Activated CD4-positive, alpha-beta T cell treated with anti-CD3 and anti-CD28 coated beads, Interleukin-2, amount 50 U/mL, for 4 hours (primary cell): ENCODE results near the gene DCDC2.
"Not testable (repeated sequence)": the region's sequence is repeated elsewhere in the genome, so short reads cannot be mapped to it uniquely, and the experiment has no call there.

Experiments
- DNase-seq, 2 experiments: peaks; one replicate each; pipeline ENCODE4 v3.0.0-alpha.2; 2020

The DCDC2 gene

GRCh38 chr6:24323632-24324337 is 34.1 kb downstream of the DCDC2 start:
- DNase-seq = no peak

- DNase-seq = no peak
Measured at GRCh38 chr6:24322924-24323323, 34.9 kb downstream of the DCDC2 start.

GRCh38 chr6:24322446-24322845 is 35.4 kb downstream of the DCDC2 start:
- DNase-seq = not testable (repeated sequence)

- DNase-seq = no peak
Measured at GRCh38 chr6:24321538-24322162, 36.2 kb downstream of the DCDC2 start.

- DNase-seq = no peak
Measured at GRCh38 chr6:24313251-24314141, 44.4 kb downstream of the DCDC2 start.

GRCh38 chr6:24311775-24312174 is 46.1 kb downstream of the DCDC2 start:
- DNase-seq = not testable (repeated sequence)

- DNase-seq = no peak
Measured at GRCh38 chr6:24307881-24308280, 50.0 kb downstream of the DCDC2 start.

GRCh38 chr6:24306936-24307335 is 50.9 kb downstream of the DCDC2 start:
- DNase-seq = no peak

GRCh38 chr6:24306038-24306437 is 51.8 kb downstream of the DCDC2 start:
- no peak for DNase-seq

- no peak for DNase-seq
Measured at GRCh38 chr6:24296944-24297343, 60.9 kb downstream of the DCDC2 start.

- not testable (repeated sequence) for DNase-seq
Measured at GRCh38 chr6:24293852-24294251, 64.0 kb downstream of the DCDC2 start.

GRCh38 chr6:24287239-24287638 is 70.6 kb downstream of the DCDC2 start:
- DNase-seq = no peak

- no peak for DNase-seq
Measured at GRCh38 chr6:24284006-24284405, 73.9 kb downstream of the DCDC2 start.

- DNase-seq = peak; percentile 11 to 13
Measured at GRCh38 chr6:24283043-24283985, 74.5 kb downstream of the DCDC2 start.

- no peak for DNase-seq
Measured at GRCh38 chr6:24274441-24275083, 83.3 kb downstream of the DCDC2 start.

GRCh38 chr6:24273096-24273870 is 84.6 kb downstream of the DCDC2 start:
- DNase-seq = no peak

- DNase-seq = no peak
Measured at GRCh38 chr6:24272553-24272952, 85.3 kb downstream of the DCDC2 start.

GRCh38 chr6:24272148-24272547 is 85.7 kb downstream of the DCDC2 start:
- DNase-seq = no peak

GRCh38 chr6:24270011-24270410 is 87.8 kb downstream of the DCDC2 start:
- no peak for DNase-seq

GRCh38 chr6:24258214-24258613 is 99.6 kb downstream of the DCDC2 start:
- not testable (repeated sequence) for DNase-seq

GRCh38 chr6:24257282-24257681 is 100.6 kb downstream of the DCDC2 start:
- no peak for DNase-seq
